Right forelimb (tissue), 1 donor: ENCODE results near the gene SLC30A3.

Experiments
- DNase-seq: peaks from one replicate; pipeline ENCODE4 v3.0.0-alpha.2; 2018

Gene SLC30A3

DNA sequence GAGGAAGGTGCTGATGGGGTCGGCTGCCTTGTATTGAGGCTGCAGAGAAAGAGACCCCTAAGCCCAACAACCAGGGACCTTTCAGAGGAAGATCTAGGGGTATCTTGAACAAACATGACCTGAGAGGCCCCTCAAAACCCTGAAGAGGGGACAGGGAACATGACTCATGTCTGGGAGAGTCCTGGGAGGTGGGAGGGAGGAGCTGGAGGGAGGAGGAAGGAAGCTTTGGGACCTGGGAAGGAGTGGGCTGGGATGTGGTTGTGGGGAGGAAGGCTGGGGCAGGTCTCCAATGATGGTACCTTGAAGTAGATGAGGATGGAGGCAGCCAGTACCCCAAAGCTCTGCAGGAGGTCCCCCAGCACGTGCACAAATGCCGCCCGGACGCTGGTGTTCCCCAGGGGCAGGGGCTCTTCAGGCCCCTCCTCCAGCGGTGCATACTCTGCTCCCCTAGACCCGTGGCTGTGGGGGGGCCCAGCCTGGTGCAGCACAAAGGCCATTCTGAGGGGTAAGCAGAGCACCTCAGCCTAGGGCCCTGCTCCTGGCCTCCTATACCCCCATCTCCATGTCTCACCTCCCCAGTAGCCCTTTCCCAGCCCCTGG, 5.9 kb downstream of the SLC30A3 start:
- DNase-seq, result no peak

DNA sequence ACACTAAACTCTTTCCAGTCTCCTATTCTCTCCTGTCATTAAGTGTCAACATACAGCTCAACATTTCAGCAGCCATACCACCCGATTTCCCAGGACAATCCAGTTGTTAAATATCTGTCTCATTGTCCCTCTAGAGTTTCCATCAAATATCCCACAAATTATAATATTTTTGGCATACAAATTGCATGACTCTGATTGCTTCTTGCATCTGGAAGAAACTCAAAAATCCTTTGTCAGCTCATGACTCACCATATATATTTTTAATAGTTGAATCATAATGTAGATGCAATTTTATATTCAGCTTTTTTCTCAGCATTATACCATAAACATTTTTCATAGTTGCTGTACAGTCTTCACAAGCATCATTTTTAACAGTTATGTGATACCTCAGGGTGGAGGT, 7.2 kb downstream of the SLC30A3 start:
- no peak for DNase-seq

DNA sequence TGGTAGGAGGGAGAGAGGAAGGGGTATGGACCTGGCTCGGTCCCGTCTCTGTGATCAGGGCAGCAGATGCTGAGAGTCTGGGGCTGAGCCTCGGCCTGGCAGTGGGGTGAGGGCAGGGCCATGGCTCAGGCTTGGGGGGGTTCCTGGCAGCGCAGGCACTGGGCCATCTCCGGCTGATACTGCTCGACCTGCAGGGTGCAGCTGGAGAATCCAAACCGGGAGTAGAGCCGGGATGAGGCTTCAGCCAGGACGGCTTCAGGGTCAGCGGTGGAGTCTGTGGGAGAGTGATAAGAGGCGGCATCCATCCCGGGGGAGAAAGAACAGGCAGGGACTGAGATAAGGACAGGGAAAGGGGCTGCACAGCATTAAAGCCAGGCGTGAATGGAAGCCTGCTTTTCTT, 7.7 kb downstream of the SLC30A3 start:
- DNase-seq, result no peak

DNA sequence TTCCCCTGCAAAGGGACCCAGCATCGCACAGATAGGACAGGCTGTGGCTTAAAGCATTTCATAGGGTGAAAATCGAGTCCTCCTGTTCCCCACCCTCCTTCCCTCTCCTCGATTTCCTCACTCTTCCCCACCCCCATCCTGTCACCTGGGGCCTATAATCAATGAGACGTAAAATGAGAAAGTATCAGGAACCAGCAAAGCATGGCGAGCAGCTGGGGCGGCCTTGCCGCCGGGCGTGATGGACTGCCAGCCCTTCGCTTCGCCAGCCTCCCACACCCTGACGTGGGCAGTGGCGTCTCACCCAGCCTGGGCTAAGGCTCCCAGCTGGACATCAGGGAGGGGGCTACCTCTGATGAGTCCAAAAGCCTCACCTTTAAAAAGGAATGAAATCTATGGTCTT, 11.1 kb downstream of the SLC30A3 start:
- no peak for DNase-seq

DNA sequence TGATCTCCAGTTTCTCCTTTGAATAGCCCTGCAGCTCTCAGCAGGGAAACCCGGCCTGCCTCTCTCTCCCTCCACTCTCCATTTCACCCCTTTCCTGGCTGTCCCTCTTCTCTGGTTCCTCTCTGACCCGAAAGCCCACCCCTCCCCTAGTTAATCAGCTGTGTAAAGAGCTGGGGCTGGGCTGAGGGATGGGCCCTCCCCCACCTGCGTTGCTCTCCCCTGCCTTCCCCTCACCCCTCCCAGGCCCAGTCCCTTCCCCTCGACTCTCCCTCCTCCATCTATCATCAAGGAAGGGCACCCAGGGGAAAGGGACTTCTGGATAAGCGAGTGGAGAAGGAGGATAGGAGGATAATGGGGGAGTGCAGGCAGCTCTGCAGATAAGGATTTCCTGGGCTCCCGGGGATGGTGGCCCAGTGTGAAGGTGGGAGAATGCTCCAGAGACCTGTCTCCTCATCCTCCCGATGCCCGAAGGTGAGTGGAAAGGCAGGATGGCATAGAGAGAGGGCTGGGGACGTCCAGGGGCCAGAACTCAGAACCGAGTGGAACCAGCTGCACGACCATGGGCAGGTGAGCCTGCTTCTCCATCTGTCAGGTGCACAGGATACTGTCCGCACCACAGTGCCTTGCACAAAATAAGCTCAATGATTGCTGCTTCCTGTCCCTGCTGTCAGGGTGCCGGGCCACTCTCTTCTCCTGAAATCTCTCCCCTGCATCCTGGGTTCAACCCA, 12.0 kb downstream of the SLC30A3 start:
- DNase-seq, result no peak

DNA sequence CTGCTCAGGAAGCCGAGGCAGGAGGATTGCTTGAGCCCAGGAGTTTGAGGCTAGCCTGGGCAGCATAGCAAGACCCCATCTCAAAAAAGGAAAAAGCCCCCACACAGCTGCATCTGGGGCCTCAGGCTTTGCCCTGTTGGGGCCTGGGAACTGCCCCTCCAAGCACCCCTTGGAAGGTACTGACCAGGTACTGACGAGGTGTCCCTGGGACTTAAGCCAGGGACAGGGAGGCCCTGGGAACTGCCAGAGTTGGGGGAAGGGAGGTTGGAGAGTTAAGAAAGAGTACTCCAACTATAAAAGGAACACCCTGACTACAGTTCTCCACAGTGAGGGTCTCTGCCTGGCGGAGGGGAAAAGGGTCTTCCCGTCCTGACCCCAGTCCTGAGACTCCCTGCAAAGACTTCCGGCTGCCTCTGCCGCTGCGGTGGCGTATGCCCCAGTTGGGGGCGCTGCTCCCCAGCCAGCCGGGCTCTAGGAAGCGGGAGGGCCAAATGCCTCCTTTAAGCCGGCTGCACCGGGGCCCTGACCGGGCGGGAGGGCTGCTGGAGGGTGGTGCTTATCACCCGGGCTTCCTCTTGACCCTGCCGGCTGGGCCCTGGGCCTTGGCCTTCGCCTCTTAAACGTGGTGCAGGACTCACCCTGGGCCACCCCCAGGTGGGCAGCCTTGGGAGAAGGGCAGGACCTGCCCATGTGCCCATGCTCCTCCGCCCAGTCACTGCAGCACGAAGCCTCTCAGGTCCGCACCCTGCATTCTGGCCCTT, 12.8 kb downstream of the SLC30A3 start:
- DNase-seq, result no peak

DNA sequence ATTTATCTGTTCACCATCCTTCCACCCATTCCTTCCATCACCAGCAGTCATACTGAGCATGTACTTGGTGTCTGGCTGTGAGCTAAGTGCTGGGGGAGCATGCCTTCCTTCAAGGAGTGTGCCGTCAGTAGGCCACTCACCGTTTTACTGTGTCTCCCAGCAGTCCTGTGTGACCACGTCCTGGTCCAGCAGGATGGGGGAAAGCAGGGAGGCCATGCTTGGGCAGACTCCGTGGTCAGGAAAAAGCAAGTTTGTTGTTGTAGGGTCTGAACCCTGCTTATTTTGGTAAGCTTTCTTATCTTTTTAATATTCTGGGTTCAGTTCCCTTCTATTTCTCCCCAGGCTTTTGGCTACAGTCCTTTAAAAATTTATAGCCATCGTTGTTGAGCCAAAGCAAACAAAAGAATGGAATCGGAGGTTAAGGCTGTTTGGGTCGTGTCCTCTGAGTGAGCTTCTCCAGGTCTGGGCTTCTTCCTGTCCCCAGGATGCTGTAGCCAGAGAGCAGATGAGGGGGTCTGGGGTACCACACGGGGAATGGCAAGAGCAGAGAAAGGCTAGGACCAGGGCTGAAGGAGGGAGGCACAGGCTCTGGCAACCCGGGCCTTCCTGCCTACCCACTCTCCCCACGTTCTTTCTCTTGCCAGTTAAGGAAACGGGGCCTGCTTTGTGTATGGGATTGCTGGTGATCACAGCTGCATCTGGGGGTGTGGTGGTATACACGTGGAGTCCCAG, 13.5 kb downstream of the SLC30A3 start:
- DNase-seq, result no peak

DNA sequence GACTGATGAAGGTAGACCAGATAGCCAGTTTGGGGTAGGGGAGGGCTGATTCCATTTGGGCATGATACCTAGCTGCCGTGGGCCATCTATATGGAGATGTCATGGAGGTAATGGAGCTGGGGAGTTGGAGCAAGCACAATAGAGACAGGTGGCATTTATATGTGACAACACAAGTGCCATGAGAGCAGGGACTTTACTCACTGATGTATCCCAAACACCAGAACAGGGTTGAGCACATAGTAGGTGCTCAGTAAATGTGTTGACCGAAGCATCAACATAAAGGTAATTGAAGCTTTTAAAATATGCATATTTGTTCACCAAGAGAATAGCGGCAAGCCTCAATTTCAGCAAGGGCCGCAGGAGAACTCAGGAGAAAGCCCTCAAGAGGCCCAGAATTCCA, 15.0 kb downstream of the SLC30A3 start:
- DNase-seq, result no peak

DNA sequence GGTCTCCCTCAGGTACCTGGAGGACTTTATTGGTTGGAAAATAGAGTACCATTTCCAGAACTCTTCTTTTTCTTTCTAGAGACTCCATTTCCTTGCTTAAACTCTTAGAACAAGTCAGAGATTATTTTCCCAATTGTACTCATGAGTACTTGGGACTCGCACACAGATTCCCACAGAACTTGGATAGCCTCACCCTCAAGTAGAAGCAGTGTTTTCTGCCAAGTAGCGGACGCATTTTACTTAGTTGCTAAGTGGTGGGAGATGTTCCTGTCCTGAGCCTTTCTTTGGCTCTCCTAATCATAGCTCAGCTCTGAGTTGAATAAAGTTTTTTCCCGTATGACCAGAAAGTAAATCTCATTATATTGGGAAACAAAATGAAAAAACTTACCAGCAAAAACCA, 17.2 kb downstream of the SLC30A3 start:
- no peak for DNase-seq

DNA sequence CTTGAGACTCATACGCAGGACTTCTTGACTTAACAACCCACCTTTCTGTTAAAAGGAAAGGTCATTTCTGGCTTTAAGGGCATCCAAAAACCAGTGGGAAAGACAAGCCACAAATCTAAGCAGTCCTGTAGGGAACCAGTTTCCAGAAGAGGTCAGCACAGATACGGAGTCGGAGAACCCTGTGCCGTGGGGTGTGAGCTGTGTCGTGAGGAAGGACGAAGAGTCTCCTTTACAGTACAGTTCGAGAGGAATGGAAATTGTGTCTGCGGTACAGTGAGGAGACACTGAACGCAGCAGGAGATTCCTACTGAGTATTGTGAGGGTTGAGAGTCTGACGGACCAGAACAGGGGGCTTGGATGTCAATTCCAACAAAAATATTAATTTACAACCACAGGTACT, 17.7 kb downstream of the SLC30A3 start:
- no peak for DNase-seq

DNA sequence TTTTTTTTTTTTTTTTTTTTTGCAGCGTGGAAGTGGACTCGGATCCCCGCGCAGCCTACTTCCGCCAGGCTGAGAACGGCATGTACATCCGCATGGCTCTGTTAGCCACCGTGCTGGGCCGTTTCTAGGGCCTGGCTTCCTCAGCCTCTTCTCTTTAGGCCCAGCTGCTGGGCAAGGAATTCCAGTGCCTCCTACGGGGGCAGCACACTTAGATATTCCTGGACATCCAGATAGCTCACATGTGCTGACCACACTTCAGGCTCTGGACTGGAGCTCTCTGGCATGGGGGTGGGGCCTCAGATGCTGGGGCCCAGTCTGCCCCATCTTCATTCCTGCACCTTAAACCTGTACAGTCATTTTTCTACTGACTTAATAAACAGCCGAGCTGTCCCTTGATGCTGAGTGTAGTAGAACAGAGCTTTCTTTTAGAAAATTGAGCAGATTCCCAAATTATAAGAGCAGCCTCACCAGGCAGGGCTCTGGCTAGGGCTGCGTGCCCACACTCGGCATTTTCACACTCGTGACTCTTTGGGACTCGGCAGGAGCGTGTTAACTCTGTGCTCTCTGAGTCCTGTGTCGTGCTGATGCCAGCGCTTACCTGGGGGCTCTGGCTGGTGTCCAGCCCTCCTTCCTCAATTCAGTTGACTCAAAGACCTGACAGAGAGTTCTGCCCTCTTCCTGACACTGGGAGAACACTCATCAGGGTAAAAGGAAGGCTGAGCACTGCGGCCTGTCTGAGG, 19.3 kb downstream of the SLC30A3 start:
- DNase-seq, result no peak

DNA sequence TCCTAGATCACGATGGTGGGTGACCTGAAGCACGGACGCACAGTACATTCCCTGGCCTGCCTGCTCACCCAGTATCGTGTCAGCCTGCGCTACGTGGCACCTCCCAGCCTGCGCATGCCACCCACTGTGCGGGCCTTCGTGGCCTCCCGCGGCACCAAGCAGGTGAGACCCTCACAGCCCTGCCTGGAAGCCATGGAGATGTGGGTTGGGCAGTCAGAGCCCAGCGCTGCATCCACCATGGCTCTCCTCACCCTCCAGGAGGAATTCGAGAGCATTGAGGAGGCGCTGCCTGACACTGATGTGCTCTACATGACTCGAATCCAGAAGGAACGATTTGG, 20.3 kb downstream of the SLC30A3 start:
- DNase-seq, result no peak

DNA sequence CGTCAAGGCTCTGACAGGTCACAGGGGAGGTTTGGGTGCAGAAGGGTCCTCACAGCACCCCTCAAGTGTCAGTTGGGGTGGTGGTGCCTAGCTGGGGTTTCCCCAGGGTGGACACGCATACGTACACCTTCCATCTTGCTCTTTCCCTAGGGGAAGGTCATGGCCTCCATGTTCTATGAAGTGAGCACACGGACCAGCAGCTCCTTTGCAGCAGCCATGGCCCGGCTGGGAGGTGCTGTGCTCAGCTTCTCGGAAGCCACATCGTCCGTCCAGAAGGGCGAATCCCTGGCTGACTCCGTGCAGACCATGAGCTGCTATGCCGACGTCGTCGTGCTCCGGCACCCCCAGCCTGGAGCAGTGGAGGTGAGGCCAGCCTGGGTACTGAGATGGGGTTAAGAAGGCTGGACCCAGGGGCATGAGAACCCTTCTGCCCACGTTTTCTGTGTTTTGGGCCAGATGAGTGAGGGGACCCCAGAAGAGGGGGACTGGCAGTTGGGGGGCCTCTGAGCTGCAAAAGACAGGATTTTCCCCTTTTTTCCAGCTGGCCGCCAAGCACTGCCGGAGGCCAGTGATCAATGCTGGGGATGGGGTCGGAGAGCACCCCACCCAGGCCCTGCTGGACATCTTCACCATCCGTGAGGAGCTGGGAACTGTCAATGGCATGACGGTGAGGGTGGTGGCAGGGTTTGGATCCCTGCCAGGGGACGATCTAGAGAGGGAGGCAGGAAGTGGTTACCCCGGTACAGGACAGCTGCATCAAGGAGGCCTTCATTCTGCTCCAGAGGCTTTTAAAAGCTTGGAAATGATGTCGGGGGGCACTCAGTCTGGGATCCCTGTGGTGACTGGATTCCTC, 20.9 kb downstream of the SLC30A3 start:
- DNase-seq, result no peak

DNA sequence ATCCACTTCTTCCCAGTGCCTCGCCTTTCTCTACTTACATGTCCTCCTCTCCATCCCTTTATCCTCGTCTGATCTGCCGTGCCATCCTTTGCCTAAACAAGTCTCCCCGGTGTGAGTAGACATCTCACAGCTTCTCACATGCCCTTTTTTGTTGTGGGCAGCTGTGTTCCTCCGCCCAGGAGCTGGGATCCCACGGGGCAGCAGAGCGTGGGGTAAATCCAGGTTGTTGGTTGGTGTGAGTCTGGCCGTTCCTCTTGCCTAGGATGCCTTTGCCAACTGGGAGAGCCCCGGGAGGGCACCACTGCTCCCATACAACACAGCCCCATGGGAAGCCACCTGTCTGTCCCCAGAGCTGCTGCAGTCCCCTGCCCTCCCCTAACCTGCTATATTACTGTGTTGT, 22.4 kb downstream of the SLC30A3 start:
- DNase-seq, result no peak

DNA sequence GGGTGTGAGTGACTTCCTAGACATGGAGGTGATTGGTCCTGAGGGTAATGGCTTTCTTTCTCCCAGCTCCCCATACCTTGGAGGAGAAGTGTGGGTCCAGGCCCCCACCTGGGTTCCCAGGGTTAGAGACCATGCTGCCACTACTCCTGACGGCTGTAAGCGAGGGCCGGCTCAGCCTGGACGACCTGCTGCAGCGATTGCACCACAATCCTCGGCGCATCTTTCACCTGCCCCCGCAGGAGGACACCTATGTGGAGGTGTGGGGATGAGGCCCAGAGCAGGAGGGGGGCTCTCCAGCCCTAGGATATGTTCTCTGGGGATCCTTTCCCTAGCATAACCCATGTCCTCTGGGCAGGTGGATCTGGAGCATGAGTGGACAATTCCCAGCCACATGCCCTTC, 23.9 kb downstream of the SLC30A3 start:
- no peak for DNase-seq

DNA sequence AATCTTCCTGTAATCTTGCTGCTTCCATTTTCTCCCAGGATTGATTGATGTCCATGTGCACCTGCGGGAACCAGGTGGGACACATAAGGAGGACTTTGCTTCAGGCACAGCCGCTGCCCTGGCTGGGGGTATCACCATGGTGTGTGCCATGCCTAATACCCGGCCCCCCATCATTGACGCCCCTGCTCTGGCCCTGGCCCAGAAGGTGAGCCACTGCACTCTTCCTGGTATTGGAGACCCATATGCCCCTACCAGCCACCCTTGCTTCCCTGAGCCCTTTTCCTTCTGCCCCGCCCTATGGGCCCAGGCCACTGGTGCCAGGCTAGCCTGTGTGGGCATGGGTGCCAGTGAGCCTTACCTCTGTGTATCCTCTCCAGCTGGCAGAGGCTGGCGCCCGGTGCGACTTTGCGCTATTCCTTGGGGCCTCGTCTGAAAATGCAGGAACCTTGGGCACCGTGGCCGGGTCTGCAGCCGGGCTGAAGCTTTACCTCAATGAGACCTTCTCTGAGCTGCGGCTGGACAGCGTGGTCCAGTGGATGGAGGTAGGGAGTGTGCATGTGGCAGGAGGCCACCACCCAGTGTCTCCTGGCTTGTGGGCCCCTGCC, 25.4 kb downstream of the SLC30A3 start:
- no peak for DNase-seq

DNA sequence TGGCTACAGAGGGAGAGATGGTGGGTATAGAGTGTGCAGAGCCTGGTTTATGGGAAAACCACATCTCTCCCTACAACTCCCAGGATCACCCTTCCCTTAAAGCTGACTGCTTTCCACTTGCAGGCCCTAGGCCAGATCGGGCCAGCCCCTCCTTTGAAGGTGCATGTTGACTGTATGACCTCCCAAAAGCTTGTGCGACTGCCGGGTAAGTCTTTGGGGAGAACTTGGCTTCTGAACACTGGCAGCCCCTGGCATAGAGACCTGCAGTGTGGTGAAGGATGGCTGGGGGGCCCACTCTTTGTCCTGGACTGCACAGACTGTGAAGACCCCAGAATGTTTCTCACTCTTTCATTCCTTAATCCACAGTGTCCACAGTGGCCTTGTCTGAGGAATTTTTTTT, 26.2 kb downstream of the SLC30A3 start:
- no peak for DNase-seq

DNA sequence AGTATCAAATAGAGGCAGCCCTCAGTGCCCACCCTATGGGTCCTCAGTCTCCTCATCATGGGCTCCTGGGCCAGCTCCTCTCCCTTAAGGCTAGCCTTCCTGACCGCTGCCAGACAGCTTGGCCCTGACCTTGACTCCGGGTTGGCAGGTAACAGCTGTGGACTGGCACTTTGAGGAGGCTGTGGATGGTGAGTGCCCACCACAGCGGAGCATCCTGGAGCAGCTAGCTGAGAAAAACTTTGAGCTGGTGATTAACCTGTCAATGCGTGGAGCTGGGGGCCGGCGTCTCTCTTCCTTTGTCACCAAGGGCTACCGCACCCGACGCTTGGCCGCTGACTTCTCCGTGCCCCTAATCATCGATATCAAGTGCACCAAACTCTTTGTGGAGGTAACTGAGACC, 26.7 kb downstream of the SLC30A3 start:
- DNase-seq, result no peak

DNA sequence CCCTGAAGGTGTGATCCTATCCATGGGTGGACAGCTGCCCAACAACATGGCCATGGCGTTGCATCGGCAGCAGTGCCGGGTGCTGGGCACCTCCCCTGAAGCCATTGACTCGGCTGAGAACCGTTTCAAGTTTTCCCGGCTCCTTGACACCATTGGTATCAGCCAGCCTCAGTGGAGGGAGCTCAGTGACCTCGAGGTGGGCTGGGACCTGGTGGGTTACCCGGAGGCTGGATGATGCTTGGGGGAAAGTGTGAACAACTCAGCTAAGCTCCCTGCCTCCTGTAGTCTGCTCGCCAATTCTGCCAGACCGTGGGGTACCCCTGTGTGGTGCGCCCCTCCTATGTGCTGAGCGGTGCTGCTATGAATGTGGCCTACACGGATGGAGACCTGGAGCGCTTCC, 29.5 kb downstream of the SLC30A3 start:
- DNase-seq, result no peak

DNA sequence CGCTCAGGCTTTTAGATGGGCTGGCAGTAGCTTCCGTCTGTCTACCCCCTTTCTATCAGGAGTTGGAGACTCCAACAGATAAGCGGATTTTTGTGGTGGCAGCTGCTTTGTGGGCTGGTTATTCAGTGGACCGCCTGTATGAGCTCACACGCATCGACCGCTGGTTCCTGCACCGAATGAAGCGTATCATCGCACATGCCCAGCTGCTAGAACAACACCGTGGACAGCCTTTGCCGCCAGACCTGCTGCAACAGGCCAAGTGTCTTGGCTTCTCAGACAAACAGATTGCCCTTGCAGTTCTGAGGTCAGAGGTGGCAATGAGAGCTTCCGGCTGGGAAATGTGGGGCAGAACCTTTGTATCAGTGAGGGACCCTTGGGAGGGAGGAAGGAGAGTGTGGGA, 30.9 kb downstream of the SLC30A3 start:
- no peak for DNase-seq

DNA sequence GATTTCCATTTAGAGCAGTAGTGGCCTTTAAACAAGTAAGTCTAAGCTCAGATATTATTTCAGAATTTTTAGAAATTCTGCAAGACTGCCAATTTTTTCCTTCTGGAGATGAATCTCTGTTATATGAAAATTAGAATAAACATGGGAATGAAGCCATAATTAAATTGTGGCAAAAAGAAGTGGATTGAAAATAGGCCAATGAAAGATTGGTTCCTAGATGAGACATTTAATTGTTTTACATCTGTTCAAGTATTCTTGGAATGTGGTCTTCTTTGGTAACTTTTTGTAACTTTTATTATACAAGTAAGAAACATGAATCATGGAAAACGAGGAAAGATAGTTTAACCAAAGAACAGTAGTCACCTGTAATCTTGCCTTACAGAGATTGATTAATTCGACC, 35.3 kb downstream of the SLC30A3 start:
- no peak for DNase-seq

DNA sequence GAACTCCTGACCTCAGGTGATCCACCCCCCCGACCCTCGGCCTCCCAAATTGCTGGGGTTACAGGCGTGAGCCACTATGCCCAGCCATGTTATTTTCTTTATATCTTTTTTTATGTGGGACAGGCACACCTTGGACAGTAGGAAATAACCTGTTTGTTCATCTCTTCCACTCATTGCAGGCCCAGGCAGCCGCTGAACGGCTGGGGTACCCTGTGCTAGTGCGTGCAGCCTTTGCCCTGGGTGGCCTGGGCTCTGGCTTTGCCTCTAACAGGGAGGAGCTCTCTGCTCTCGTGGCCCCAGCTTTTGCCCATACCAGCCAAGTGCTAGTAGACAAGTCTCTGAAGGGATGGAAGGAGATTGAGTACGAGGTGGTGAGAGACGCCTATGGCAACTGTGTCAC, 37.3 kb downstream of the SLC30A3 start:
- no peak for DNase-seq
